Activated naive CD4-positive, alpha-beta T cell treated with anti-CD3 and anti-CD28 coated beads, Interleukin-2, amount 50 U/mL, for 16 hours (primary cell): ENCODE data around the gene GPR142.

Source experiments
- DNase-seq: peaks from one replicate; pipeline ENCODE4 v3.0.0-alpha.2; 2020

GPR142 gene

DNA sequence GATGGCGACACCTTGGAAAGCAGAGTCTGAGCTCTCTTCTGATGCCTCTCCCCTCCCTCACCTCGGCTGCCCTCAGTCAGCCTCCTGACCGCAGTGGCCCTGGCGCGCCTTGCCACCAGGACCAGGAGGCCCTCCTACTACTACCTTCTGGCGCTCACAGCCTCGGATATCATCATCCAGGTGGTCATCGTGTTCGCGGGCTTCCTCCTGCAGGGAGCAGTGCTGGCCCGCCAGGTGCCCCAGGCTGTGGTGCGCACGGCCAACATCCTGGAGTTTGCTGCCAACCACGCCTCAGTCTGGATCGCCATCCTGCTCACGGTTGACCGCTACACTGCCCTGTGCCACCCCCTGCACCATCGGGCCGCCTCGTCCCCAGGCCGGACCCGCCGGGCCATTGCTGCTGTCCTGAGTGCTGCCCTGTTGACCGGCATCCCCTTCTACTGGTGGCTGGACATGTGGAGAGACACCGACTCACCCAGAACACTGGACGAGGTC, 4.4 kb downstream of the GPR142 start:
- DNase-seq: no peak

DNA sequence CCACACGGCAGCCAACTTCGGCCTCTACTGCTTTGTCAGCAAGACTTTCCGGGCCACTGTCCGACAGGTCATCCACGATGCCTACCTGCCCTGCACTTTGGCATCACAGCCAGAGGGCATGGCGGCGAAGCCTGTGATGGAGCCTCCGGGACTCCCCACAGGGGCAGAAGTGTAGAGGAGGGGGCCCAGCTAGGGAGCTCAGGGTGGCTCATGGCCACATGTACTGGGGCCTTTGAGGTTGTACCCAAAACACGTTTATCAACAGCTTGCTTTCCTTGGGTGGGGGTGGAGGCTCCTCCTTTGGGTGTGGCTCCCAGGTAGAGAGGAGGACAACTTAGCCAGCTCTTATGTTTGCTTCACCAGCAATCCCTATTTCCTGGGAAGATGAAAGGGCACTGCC, 5.1 kb downstream of the GPR142 start:
- no peak for DNase-seq

DNA sequence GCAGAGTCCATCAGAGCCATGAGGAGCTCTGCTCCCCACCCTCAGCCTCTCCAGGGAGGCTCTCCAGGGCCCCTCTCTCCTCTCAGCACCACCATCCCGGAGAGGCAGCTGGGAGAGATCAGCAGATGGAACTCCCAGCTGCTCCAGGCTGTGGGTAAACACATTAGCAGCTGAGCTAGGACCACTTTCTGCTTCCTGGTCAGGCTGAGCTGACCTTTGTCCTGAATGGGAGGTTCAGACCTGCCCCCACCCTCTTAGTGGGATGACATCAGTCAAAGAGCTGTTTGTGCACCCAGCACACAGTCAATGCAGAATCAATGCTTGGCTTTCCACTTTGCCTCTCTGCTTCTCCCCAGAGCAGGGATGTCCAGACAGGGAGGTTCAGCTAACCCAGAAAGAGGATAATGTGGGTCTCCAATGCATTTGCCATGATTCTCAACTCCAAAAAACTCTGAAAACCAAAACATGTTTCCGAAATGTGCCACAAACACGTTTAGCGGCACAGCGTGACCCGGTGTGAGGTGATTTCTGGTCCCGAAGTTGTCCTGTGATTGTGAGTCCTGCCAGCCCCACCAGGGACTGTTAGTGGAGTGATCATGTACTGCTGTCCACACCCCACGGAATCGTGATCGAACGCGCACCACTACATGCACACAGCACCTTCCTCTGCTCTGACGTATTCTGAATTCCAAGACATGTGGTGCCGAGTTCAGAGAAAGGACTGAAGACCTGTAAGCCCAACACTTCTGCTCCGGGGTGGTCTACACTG, 6.7 kb downstream of the GPR142 start:
- DNase-seq: no peak

DNA sequence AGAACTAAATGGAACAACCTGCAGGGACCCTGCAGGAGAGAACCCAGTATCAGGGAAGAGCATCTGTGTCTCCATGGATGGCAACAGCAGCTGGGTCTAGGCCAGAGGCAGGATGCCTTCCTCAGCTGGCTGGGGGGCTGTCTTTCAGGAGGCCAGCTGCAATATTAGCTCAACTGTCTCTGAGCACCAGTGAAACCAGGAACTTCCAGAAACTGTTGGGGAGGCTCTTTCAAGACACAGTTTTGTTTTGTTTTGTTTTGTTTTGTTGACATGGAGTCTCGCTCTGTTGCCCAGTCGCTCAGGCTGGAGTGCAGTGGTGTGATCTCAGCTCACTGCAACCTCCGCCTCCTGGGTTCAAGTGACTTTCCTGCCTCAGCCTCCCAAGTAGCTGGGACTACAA, 7.6 kb downstream of the GPR142 start:
- DNase-seq: no peak

DNA sequence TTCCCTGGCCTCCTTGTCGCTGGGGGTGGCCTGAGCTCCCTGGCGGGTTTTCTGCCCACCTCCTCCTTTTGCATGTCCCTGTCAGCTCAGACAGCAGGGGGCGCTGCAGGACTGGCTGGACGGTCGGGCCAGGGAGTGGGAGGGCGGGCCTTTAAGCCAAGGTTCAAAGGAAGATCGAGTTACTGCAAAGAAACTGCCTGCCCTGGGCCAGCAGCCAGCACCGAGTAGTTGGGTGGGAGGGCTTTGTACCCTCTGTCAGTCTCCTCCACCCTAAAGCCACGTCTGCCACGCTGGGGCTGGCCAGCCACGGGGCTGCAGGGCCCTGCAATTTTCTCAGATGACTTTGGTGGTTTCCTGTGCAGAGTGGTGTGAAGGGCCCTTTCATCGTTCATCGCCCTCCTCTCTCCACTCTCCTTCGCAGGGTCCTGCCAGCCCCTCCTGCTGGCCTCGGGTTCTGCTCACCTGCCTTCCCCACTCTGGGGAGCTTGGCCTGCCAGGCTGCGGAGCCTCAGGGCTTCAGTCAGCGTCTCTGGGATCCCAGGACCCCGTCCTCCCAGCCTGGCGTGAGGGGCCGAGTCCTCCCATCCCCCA, 12.3 kb downstream of the GPR142 start:
- peak; percentile 89 for DNase-seq

DNA sequence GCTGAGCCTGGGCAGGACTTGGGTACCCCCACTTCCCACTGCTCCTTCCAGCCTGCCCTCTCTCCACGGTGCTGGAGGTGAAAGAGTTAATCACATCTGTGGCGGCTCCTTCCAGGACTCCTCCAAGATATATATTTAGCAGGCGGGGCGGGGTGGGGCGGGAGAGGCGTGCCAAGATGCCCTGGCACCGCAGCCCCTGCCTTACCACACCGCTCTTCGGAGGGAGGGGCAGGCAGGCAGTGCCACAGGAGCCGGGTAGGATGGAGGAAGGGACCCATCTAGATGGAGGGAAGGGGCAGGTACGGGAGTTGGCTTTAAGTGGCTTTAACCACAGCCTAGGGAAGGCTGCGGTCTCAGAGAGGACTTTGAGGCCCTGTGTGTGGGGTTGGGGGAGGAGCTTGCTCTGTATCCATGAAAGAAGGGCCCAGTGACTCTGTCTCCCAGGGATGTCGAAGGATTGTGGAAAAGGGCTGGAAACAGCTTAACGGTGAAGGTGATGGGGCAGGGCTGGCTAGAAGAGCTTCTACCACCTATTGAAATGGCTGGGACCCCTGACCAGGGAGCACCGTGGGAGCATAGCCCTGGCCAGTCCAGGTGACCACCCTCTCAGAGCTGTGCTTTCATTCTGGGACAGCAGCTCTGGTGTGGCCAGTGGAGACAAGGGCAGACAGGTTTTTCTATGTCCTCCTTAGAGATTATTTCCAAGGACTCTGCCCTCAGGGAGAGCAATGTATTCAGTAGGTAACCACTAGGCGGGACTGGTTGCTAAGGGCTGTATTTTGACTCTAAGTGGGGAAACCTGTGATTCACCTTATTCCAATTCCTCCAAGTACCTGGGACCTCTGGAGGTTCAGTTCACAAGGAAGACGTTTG, 13.0 kb downstream of the GPR142 start:
- no peak for DNase-seq

DNA sequence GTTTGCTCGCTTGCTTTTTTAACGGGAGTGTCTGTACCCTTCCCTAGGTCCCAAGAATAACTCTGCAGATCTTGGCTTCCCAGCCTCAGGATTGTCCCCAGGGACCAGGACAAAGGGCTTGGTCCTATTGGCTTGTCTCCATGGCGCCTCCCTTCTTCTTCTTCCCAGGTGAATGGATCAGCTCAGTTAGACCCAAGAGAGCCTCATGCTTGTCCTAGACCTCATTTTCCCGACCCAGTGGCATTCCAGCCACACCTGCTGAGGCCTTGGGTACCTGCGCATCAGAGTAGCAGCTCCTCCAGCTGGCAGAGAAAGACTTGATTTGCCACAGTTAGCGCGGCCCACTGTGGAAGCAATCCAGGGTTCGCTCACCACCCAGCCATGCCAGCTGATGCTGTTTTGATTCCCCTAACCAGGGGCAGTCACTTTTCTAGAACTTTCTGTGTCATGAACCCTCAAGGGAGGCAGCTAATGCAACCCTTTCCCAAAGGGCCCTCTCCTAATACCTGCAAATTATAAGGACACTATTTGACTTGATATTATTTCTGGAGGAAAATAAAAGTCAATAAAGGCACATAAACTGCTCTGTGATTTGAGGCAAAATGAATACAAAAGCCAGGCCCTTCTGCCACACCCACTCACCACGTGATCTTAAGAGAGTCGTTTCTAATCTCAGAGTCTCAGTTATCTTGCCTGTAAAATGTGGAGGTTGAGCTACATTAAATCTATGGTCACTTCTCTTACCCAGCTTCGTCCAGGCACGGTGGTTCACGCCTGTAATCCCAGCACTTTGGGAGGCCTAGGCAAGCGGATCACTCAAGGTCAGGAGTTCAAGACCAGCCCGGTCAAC, 13.9 kb downstream of the GPR142 start:
- no peak for DNase-seq

DNA sequence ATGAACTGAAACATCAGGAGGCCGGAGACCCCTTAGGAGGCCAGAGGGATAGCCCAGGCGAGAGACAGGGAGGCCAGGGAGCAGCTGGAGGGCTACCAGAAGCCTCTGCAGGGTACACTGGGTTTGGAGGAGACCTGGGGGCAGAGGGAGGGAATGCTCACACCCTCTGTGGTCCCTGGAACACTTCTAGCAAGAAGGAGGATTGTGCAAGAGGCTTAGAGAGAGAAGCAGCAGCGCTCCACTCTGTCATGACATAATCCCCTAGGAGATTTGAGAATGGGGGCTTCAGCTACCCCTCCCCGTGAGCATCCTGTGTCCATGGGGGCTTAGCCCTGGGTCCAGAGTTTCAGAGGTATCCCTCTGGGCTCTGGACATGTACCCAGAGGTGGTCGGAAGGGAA, 15.8 kb downstream of the GPR142 start:
- DNase-seq: no peak

DNA sequence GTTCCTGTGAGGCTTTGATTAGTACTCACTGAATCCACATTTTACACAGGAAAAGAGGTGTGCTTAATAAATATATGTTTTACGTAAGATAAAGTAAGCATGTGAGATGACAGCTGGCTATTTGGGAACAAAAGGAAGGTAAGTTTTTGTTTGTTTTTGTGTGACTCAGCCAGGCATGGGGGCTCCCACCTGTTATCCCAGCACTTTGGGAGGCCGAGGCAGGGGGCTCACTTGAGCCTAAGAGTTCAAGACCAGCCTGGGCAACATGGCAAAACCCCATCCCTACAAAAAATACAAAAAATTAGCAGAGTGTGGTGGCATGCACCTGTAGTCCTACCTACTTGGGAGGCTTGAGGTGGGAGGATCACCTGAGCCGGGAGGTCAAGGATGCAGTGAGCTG, 17.9 kb downstream of the GPR142 start:
- no peak for DNase-seq

DNA sequence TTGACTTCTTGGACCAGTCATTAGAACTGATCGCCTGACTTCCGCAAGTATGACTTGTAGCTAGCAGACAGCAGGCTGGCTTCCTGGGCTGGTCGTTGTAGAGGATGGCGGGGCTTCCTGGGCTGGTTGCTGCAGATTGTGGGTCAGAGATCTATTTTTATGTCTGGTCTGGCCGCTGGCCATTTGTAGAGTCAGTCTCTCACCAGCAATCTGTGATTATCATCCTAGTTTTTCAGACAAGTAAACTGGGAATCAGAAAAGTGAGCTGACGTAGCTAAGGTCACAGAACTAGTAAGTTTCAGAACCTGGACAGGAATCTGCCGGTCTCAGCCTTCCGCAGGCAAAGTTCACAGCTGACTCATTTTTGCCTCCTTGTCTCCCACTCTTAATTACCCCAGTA, 19.1 kb downstream of the GPR142 start:
- DNase-seq: no peak

DNA sequence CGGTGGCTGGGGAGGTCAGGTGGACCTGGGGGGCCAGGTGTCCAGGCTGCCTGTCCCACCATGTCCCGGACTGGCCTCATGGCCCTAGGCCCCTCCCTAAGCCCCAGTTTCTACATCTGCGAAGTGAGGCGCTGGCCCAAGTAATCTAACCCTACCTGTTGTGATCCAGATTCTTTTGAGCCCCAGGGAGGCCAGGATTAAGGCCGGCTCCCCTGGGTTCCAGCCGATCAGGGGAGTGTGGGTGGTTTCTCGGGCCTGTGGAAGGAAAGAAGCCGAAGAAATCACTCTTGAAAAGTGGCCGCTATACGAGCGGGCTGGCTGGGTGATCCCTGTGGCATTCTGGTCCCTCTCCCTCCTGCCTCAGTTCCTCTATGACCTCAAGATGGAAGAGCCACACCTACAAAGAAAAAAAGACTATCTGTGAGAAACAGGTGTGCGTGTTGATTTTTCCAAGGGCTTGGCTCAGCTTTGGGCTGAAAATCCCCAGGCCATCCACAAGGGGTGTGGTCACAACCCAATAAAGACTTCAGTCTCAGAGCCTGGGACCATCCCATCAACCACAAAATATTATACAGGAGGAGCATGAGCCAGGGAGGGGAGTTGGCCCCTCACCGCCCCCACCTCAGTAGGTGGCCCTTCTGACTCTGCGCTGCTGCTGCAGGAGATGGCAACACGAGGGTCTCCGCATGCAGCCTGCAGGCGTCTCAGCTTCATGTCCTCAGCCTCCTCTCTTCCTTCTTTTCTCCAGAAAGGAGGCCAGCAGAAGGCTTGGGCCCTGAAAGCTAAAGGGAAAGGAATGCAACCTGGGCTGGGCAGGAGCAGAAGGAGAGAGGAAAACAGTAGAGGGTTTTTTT, 20.3 kb downstream of the GPR142 start:
- no peak for DNase-seq

DNA sequence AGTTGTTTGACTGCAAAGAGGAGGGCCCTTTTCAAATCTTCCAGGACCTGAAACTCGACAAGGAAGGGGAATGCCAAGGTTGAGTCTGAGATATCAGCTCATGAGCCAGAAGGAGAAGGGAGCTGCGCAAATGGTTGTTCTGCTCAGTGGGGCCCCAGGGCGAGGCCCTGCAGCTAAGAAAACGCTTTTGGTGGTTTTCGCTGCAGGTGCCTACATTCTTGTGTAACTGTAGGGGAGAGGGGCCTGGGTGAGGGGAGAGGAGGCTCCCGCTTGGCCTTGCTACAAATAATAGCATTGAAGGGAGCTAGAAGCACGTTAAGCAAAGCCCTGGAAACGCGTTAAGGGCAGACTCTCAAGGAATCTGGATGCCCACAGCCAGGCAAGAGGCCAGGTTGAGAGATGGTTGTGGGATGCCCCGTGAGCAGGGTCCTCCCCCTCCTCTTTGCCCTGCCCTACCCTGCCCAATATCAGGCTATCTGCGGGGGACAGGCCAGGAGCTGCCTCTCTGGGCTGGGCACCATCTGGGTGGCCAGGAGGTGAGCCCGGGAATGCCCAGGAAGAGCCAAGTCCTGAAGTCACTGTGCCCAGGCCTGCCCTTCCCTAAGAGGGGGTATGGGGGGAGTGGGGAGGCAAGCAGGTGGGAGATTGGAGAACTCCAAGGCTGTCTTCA, 21.9 kb downstream of the GPR142 start:
- no peak for DNase-seq

DNA sequence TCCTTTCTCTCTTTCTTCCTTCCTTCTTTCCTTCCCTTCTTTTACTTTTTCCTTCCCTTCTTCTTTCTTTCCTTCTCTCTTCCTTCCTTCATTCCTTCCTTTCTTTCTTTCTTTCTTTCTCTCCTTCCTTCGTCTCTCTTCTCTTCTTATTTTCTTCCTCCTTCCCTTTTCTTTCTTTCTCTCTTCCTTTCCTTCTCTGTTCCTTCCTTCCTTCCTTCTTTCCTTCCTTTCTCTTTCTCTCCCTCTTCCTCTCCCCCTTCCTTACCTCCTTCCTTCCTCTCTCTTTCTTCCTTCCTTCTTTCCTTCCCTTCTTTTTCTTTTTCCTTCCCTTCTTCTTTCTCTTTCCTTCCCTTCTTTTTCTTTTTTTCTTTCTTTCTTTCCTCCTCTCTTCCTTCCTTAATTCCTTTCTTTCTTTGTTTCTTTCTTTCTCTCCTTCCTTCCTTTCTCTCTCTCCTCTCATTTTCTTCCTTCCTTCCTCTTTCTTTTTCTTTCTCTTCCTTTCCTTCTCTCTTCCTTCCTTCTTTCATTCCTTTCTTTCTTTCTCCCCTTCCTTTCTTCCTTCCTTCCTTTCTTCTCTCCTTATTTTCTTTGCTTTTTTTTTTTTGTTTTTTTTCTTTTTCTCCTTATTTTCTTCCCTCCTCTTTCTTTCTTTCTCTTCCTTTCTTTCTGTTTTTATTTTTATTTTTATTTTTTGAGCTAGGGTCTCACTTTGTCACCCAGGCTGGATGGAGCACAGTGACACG, 22.8 kb downstream of the GPR142 start:
- no peak for DNase-seq

DNA sequence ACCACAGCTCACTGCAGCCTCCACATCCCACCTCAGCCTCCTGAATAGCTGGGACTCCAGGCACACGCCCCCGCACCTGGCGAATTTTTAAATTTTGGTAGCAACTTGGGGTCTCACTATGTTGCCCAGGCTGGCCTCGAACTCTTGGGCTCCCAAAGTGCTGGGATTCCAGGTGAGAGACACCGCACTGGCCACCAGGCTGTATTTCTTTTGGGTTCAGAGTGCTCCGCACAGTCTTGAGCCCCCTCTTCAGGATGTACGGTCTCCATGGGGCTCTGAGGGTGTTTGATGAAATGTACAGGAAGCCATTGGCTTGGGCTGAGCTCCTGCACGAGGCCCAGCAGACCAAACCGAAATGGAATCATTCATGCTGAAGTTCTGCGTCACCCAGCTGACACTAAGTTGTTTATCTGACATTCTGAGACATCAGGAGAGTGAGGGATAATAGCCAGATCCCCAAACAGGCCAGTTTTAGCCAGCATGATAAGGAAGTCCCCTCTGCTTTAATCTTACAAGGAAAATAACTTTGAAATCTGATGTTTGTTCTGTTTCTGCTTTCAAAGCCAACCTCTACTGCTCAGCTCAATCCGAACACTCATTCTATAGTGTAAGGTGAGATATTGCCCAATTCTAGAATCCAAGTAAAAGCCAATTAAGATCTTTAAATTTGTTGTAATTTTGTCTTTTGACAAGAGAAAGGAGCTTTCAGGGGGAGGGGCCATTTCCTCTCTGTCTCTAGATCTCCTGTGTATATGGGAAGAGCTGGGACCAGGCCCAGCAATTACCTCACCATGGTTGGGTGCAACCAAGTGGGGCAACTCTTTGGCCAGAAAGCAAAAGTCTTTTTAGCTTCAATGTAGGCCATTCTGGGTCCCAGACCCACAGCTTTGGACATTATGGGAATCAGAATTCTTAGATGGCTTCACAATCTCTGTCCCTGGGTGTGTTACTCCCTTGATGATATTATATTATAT, 23.7 kb downstream of the GPR142 start:
- no peak for DNase-seq

DNA sequence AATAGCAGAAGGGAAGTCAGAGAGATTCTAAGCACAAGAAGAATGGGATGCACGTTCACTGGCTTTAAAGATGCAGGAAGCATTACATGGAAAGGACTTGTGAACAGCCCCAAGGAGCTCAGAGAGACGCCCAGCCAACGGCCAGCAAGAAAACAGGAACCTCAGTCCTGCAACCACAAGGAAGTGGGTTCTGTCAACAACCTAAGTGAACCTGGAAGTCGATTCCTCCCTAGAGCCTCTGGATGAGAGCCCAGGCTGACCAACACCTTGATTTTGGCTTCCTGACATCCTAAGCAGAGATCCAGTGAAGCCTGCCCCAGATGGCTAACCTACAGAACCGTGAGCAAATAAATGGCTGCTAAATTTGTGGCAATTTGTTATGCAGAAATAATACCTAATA, 24.5 kb downstream of the GPR142 start:
- DNase-seq: no peak

DNA sequence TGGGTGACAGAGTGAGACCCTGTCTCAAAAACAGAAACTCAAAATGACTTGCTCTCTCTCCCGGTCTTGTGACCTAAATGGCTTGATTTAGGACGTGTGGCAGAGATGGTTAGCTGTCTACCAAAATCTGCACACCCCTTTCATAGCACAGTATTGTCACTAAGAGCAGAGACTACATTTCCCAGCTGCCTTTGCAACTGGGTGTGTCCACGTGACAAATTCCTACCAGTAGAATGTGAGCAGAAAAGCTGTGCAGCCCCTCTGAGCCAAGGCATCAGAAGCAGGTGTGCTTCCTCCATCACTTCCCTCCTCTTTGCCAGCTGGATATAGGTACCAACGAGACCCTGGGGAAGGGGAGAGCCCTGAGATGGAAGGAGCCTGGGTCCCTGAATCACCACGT, 25.5 kb downstream of the GPR142 start:
- no peak for DNase-seq

DNA sequence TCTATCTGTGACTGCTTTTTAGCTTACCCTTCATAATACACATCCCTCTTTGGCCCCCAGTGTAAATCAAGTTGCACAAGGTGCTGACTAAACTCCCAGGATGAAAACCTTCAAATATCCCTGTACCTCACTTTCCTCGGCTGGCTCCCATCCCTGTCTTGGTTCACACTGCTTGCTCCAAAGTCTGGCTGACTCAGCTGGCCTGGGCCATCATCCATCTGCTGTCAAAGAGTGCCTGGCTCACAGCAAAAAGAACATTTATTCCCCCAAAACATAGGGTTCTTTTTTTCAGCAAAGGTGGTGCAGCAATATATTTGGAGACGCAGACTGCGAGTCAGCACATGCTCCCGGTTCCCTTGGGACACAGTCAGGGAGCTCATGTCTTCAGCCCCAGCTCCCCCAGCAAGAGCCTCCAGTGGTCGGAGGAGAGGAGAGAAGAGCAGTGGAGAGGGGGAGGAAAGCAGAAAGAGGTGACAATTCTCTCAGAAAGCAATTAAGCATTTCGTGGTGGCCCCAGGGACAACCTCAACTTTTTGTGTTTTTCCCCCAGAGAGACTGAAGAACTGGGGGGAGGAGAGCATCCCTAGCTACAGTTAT, 26.1 kb downstream of the GPR142 start:
- DNase-seq: no peak

DNA sequence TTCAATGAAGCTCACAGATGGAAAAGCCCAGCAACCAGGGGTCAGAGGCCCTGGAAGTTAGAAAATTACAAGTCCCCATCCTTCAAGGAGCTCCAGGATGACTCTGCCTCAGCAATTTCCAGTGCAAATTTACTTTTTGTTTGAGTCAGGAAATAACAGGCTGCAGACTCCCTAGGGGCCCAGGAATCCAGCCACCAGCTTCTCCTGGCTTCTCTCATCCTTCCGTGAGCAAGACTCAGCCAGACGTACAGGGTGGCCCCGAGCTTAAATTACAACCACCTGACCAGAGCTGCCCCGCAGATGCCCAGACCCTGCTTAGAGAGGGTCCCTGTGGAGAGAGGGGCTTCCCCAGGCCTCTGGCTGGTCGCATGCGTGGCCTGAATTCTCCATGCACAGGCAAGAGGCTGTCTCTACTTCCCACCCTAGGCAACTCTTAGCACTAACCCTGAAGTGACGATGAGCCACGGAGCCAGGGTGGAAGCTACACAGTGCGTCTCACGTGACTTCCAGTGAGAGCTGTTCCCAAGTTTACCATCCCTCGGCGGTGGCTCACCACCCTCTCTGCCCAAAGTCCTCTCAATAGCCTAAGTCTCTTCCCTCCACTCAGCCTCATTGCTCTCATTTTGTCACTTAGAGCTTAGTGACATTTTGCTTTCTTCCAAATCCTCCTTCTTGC, 27.1 kb downstream of the GPR142 start:
- no peak for DNase-seq
